Measurements from ENCODE around the gene DMAC2L.
"Not testable (repeated sequence)": the region's sequence is repeated elsewhere in the genome, so short reads cannot be mapped to it uniquely, and the experiment has no call there.

Gene DMAC2L, protein sequence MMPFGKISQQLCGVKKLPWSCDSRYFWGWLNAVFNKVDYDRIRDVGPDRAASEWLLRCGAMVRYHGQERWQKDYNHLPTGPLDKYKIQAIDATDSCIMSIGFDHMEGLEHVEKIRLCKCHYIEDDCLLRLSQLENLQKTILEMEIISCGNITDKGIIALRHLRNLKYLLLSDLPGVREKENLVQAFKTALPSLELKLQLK

DNA sequence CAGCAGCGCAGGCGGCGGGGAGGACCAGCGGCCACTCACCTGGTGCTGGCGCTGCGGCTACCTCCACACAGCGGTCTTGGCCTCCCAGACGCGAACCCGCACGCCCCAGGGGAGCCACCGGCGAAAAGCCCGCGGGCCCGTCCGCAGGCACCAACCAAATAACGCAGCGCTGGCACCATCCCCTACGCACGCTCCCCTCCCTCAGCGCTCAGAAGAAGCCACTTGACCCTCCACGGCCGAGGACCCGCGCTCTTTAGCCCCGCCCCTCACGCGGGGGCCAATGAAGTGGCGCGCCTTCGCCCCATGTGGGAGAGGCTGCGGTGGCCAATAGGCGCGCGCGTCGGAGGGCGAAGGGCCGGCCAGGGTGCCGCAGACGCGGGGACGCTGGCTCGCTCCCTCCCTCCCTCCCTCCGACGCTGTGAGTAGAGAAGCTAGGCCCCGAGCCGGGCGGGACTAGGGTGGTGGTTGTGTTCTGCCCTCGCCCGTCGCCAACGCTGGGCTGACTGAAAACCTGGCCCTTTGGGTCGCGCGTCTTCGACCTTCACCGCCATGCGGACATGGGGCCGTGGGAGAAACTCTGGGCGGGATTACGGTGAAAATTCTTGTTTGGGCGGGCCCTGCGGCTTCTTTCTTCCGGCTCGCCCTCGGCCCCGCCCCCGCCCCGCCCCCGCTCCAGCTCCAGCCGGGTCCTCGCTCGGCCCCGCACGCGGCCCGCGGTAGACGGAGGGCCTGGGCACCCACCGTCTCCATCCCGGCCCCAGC is at the start of gene DMAC2L, which contains the start of gene L2HGDH:
Gene DMAC2L, plus strand, starts transcription at position 353 of the 762 bp plus-strand sequence. CDS start 9,164 bp downstream, outside the sequence.
Gene L2HGDH, minus strand, starts transcription at position 258 of the 762 bp plus-strand sequence. Its CDS starts 79 bp downstream, at position 179.
- peak; percentile 91 for DNase-seq

DNA sequence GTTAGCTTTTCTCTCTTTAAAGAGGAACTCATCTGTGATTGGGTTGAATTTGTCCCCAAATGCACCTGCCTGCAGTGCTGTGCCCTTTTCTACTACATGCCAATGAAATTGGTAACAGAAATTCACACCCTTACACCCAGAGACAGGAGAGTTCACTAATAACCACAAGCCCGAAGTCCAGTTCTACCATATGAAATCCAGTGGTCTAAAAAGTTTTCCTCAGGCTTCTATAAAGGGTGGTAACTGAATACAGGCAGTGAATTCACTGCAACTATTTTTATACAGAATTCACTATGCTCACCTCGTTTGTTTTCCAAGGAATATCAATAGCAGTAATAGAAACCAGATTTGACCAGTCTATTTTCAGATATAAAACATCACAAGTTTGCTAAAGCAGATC is 49.3 kb upstream of the DMAC2L start:
- DNase-seq = no peak

DNA sequence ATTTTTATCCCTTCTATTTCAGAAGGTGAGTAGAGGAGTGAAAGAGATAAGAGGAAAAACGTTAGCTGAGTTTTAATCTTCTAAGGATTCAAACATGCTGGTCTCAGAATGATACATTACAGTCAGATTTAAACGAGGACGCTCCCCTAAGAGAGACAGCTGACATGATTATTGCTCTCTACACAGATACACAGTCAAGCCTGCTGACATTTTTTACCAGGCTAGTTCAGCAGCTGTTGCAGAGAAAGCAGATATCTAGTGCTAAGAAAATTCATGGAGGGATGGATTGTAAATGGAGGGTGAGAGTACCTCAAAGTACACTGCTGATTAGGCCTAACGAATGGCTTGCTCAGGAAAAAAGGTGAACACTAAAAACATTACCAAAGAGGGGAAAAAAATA is 48.8 kb upstream of the DMAC2L start:
- DNase-seq = no peak

DNA sequence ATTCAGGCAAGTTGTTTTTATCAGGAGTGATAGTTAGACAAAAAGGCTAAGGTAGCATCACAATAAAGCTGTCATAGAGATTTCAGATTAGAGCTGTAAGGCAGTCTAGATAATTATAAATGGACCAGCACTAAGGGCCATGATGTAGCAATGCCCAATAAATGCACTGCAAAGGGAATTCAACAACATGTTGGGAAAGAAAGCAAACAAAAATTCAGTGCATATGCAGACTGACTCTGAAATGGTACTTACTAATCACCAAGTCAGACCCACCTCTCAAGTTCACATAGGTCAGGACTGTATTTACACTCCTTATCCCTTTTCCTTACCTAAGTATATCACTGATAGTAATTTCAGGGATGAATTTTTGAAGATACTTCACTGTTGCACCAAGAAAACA is 47.1 kb upstream of the DMAC2L start:
- DNase-seq = no peak

DNA sequence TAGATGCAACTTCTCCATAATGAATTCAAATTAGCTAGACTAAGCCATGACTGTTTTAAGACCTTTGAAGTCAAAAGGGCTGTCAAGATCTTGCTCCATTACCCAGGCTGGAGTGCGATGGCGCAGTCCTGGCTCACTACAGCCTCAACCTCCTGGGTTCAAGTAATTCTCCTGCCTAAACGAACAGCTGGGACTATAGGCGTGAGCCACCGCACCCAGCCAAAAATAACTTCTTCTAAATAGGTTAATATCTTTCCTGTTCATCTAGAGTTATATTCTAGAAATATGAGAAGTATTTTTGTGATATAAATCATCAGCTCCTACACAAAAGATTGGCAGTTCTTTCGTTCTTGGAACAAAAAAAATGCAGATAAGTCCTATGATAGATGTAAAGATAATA is 41.2 kb upstream of the DMAC2L start:
- no peak for DNase-seq

DNA sequence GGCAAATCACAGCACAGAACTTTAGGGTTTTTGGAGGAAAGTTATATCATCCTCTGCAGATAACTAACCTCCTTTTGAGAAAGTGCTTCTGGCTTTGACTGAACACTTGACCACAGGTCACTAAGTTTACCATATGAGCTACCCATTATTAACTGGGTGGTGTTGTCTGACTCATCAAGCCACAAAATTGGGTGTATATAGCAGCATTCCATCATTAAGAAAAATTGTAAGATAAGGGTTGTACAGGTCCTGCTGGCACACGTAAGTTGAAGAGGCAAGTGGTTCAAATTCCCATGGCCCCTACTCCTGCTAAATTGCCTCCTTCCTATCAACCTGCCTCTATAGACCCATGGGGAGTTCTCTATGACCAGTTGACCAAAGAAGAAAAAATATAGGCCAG is 39.6 kb upstream of the DMAC2L start:
- no peak for DNase-seq

DNA sequence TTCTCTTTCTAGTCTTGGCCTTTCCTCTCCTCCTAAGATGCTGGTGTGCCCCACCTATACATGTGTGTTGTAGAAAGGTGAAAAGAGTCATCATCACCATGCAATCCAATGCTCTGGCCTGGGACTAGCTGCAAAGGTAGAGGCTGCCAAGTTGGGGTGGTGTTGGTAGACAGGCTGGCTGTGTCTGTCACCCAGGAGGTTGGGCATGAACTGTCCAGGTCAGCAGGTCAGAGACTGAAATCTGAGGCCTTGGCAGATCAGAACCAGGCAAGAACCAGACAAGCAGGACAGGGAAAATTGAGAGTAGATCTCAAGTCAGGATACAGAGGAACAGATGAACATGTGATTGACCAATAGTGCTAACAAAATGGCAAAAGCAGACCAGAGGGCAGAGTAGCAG is 26.3 kb upstream of the DMAC2L start:
- no peak for DNase-seq

DNA sequence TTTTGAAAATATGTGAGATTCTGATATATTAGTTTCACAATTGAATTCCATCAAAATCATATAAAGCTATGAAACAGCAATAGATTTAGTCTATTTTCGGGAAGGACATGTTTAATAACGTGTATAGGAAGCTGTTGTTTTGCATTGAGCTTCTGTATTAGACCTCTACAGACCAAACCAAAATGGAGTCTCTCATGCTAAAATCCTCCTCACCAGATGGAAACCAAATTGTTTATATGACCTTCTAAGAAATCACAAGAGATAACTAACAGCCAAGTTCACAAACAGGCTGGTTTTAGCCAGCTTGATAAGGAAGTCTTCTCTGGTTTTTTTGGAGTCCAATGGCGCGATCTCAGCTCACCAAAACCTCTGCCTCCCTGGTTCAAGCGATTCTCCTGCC is 24.0 kb upstream of the DMAC2L start:
- DNase-seq = no peak

DNA sequence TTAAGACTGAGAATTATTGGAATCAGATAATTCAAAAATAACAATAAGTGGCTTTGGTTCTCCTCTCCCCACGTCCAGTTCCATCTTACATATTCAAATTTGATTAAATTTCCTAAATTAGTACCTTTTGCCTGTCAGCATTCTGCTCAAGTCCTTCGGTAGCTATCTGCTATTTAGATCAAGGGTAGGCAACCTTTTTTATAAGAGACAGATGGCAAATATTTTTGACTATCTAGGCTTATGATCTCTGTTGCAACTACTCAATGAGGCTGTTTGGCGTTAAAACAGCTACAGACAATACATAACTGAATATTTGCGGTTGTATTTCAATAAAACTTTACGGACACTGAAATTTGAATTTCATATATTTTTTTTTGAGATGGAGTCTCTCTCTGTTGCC is 21.8 kb upstream of the DMAC2L start:
- no peak for DNase-seq

DNA sequence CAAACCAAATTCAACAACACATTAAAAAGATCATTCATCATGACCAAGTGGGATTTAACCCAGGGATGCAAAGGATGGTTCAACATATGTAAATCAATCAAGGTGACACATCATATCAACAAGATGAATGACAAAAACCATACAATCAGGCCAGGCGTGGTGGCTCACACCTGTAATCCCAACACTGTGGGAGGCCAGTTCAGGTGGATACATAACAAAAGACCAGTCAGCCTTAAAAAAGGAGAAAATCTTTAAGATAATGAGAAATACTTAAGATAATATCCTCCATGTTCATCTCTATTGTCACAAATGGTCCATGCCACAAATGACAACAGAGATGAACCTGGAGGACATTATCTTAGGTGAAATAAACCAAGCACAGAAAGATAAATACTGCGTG is 12.5 kb upstream of the DMAC2L start:
- DNase-seq = no peak

DNA sequence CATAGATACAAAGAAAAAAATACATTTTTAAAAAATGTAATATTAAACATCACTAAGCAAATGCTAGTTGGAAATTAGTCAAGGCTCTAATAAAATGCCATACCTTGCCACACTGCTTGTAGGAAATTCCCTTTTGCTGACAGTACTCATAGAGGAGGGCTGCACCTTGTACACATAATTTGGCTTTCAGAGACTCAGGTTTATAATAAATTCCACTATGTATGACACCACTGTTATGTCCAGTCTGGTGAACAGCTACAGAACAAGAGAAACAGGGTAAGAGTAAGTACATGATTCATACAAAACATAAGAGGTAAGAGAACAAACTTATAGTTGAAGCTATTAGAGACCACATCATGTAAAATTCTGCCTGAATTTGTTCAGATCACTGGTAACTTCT is 10.2 kb upstream of the DMAC2L start:
- no peak for DNase-seq

DNA sequence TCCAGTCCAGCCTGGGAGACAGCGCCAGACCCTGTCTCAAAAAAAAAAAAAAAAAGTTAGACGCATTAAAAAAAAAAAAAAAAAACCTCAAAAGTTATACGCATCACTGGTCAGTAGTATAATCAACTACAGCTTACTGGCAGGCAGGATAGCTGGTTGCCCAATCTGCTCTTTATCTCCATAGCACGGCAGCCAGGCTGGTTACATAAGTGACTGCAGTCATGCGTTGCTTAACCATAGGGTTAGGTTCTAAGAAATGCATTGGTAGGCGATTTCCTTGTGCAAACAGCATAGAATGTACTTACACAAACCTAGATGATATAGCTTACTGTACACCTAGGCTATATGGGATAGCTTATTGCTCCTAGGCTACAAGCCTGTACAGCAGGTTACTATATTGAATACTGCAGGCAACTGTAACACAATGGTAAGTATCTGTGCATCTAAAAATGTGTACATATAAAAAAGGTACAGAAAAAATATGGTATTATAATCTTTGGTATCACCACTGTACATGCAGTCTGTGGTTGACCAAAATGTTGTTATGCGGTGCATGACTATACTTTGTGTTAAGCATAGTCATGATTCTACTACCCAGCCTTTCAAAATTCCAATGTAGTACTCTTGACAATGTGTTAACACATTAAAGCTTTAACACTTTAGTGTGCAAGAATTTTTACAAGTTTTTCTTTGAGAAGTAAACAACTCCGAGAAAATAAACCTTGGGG is 8.2 kb upstream of the DMAC2L start:
- no peak for DNase-seq

DNA sequence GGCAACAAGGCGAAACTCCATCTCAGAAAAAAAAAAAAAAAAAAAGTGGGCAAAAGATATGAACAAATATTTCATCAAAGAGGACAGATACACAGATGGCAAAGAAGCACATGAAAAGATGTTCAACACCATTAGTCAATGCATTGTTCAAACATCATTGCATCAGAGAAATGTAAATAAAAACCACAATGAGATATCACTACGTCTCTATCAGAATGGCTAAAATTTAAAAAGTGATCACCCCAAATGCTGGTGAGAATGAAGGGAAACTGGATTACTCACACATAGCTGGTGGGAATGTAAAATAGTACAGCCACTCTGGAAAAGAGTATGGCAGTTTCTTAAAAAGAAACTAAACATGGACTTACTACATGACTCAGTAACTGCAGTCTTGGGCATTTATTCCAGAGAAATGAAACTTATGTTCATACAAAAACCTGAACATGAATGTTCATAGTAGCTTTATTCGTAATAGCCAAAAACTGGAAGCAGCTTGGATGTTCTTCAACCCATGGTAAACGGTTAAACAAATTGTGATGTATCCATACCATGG is 3.7 kb upstream of the DMAC2L start:
- DNase-seq = no peak

DNA sequence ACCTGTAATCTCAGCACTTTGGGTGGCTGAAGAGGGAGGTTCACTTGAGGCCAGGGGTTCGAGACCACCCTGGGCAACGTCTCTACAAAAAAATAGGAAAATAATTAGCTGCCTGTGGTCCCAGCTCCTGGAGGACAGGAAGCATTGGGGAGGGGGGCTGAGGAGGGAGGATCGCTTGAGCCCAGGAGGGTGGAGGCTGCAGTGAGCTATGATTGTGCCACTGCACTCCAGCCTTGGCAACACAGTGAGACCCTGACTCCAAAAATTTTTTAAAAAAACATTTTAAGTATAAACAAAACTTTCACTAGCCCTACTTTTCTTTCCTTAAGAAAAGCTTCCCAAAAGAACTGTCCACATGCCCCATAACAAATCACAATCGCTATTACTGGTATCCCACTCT is 1.7 kb upstream of the DMAC2L start:
- no peak for DNase-seq

DNA sequence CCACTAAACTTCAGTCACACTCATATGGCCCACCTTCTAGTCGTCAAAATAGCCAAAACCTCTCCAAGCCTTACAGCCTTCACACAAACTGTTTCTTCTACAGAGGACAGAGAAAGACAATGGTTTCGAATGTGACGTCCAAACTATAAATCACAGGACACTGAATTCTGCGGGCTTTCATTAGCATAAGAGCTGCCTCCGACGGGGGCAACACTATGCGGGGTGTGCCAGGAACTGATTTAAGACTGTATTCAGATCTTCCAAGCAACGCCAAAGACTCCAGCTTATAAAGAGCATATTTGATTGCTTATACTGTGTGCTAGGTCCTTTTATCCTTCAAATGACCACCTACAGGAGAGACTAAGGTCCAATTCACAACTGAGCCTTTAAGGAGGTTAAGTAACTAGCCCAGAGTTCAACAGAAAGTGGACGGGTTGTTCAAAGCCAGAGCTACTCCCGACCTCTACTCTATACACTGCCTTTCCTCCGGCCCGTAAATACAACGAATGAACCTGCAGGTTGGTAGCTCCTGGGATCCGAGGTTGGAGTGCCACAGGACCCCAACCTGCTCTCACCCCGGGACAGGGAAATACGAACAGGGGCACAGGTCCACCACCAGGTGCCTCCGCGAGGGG is 670 bp upstream of the DMAC2L start:
- no peak for DNase-seq

DNA sequence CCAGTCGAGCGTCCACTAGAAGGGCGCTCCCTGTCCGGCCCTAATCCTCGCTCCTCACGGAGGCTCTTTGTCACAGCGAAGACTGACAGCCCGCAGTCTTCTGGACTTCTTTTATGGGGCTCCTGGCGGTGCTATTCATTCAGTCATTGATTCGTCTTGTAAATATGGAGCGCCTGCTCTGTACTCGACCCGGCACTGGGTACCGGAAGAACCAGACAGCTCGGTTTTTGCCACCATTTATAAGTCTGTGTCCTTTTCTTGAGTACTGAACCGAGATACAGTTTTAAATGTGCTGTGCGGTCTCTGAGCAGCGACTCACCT is 570 bp downstream of the DMAC2L start:
- DNase-seq = no peak

DNA sequence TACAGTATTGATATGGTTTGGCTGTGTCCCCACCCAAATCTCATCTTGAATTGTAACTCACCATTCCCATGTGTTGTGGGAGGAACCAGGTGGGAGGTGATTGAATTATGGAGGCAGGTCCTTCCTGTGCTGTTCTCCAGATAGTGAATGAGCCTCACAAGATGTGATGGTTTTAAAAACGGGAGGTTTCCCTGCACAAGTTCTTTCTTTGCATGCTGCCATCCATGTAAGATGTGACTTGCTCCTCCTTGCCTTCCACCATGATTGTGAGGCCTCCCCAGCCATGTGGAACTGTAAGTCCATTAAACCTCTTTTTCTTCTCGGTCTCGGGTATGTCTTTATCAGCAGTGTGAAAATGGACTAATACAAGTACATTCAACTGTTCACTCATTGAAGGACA is 2.0 kb downstream of the DMAC2L start:
- DNase-seq = not testable (repeated sequence)

DNA sequence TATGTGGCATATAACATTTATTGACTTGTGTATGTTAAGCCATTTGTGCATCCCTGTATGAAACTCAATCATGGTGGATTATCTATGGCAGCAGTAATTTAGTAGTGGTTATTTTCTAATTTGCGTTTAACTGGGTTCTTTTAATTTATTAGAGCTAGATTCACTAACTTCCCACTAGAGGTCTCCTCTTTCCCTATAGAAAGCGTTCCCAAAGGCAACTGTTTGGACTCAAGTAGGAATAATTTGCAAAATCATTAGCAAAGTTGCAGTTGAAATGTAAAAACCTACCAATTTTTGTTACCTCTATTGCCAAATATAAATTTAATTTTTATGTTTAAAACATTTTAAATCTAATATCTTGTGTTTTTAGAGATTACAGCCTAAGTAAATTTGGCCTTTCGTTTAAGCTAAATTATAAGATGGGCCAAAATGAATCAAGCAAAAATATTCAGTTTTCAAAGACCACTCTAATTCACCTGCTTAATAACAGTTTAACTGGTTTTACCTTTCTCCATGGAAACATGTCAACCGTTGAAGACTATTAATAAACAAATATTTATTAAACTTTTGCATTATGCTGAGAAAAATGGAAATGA is 6.0 kb downstream of the DMAC2L start:
- DNase-seq = no peak

DNA sequence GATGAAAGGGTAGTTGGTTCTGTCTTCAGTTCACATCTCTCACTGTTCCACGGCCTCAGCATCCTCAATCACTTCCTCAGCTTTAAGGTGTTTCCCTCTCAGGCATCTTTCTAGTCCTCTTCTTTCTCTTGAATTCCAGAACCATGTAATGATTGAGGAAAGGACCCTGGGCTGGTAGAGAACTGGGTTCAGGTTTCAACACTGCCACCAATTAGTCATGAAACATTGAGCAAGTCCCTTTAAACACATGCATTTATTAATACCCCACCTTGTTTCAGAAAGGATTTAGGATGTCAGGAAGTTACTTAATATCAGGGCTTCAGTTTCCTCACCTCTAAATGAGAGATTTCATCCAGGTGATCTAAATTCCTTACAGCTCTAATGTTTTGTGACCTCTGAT is 7.2 kb downstream of the DMAC2L start:
- no peak for DNase-seq

DNA sequence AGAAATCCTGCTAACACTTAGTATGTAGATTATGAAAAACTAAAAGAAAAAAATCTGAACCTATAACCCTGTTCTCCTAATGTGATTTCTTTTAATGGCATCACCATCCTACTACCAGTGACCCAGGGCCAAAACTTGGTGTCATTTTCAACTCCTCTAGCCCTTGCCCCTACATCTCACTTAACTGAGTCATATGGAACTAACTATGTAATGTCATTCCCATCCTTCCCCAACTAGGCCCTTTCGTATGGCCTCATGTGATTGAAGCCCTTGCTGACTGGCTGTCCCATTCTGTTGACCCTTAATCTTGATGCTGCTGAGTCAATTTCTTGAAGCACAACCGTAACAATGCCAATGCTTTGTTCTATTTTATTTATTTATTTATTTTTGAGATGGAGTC is 7.6 kb downstream of the DMAC2L start:
- DNase-seq = no peak

DNA sequence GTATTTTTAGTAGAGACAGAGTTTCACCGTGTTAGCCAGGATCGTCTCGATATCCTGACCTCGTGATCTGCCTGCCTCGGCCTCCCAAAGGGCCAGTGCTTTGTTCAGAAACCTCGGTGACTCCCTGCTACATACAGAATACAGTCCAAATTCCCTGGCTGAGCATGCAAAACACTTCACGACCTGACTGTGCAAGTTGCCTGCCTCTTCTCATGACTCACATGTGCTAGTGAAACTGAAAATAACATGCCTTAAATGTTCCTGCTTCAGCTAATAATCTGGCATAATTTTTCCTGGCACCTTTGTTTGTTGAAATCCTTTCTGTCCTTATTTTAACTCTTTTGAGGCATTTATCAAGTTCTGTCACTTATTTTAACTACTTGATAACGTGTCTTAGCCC is 8.2 kb downstream of the DMAC2L start:
- no peak for DNase-seq

DNA sequence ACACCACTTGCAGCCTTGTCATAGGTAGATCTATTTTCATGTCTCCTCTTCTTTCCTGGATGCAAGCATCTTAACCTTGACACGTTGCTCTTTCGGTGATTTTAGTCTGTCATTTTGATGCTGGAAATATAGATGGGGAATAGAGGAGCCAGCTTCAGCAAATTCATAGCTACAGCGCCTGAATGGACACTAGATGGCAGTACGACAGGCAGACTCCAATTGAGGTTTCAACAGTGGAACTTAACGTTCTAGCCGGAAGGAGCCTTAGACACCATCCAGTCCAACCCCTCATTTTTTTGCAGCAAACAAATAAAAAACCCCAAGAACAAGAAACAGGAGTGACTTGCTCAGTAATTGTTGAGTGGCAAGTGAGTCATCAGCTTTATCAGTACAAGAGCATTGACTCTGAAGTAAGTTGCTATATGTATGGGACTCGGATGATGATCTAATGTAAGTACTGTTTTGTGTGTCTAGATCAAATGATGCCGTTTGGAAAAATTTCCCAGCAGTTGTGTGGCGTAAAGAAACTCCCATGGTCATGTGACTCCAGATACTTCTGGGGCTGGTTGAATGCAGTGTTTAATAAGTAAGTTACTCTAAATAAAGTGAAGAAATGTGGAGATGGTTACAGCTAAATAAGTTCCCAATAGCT is 9.0 kb downstream of the DMAC2L start:
- DNase-seq = peak; percentile 52

Data from NCI-H187 treated with DMSO at 0.1 percent for 48 hours (cell line).